Breast epithelium (tissue), 4 donors: ENCODE results near the gene MEIS3. TPM values are rescaled to one million over a fixed set of nuclear protein-coding genes. Genes with fewer than 3 reads are reported as not detected.

Experiments used
- DNase-seq, 2 donors: peaks; one replicate each; pipeline ENCODE4 v3.0.0-alpha.2; 2019; ENCODE audit warnings: low spot score in 2 of 2
- H3K27ac ChIP-seq, 2 donors: fragments of 200-600 bp; sonication (generic) in 1 of 2; one replicate each; pipeline ENCODE4 v1.5.1; 2016 to 2019; ENCODE audit warnings: mild to moderate bottlenecking in 1 of 2
- H3K27me3 ChIP-seq, 2 donors: fragments of 200-600 bp; sonication (generic) in 1 of 2; one replicate each; pipeline versions ENCODE4 v1.5.1 to v1.6.0; 2017 to 2019; ENCODE audit warnings: control low read depth in 1 of 2, mild to moderate bottlenecking in 1 of 2
- H3K36me3 ChIP-seq: fragments of 200-600 bp; one replicate; pipeline ENCODE4 v1.5.1; 2019
- H3K4me1 ChIP-seq, 2 donors: fragments of 200-600 bp; sonication (generic); one replicate each; pipeline ENCODE4 v1.5.1; 2016 to 2019; ENCODE audit warnings: control low read depth in 1 of 2
- H3K4me3 ChIP-seq, 3 donors: fragments of 200-600 bp; sonication (generic); 1 replicate in 2 of 3; 2 replicates in 1 of 3; pipeline ENCODE4 v1.5.1; 2016 to 2019; ENCODE audit warnings: mild to moderate bottlenecking in 3 of 3, moderate library complexity in 2 of 3
- H3K9me3 ChIP-seq, 2 donors: fragments of 200-600 bp; sonication (generic) in 1 of 2; one replicate each; pipeline ENCODE4 v1.5.1; 2016 to 2019; ENCODE audit warnings: control low read depth in 1 of 2
- POLR2A ChIP-seq: fragments of 450-650 bp; IDR thresholded peaks from one replicate; pipeline ENCODE4 v1.6.1; 2016; ENCODE audit warnings: antibody characterized with exemption, mild to moderate bottlenecking, moderate library complexity
- POLR2AphosphoS5 ChIP-seq, 3 donors: sonication (generic); formaldehyde crosslinking; IDR thresholded peaks; one replicate each; pipeline ENCODE4 v1.6.1; 2017; ENCODE audit warnings: antibody characterized with exemption in 3 of 3
- intact Hi-C: fragments of 100-400 bp; cut with DNase I; formaldehyde crosslinking; loops from one replicate; pipeline ENCODE4 v1.15.1; 2023; ENCODE audit warnings: low total_unique reads
- total RNA-seq, 3 donors: library from RNA; depleted of rRNA; stranded (reverse); fragments of >200 nt; gene quantifications; one replicate each; pipeline ENCODE4 v1.1.0, GENCODE V29; 2016
- TF ChIP-seq, protein P1 (sequence below), 3 donors: fragments of 450-650 bp; IDR thresholded peaks; one replicate each; pipeline ENCODE4 v1.5.1; 2016 to 2017; ENCODE audit warnings: antibody characterized with exemption in 3 of 3, mild to moderate bottlenecking in 3 of 3, moderate library complexity in 3 of 3

The MEIS3 gene
- total RNA-seq, 3 donors from 2014 or later, result 13.1 to 41.6 (median 17.1) TPM

DNA sequence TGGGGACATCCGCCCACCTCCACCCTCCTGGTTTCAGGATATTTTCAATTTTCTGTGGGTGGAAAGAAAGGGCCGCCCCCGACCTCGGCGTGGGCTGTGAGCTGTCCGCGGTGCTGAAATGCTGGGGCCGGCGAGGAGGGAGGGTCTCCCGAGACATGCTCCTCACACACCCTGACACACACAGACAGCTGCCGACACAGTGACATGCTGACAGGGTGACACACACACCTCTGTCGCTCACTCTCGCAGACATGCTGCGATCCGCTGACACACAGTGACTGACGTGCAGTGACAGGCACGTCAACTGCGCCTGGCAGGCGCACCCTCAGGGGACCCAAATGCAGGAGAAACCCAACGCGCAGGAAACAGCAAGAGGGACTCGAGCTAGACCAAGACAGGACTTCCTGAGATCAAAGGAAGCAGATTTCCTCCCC is 25.1 kb upstream of the MEIS3 start:
- intact Hi-C loops, result no loop called here
- DNase-seq, result no peak
- no peaks in the 10 kb centered on the region for H3K4me1 ChIP-seq

DNA sequence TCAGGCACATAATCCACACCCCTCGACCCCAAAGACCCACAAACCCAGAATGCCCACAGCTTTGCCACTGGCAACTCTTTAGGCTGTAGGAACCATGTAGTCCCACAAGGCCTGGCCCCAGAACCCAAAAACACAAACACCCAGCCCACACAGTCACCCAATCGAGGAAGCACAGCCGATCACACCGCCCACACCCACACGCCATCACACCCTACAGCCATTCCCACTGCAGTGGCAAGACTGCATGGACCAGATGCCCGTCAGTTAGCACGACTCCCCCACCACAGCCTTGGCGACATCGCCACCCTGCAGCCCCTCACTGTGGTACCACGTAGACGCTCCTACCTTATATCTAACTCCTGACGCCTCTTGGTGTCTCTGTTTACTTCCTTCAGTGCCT is 24.0 kb upstream of the MEIS3 start:
- TF ChIP-seq POLR2AphosphoS5 (IDR thresholded peaks at IDR 0.05) (no peak), POLR2A (no peak)
- TF ChIP-seq, protein P1, sequence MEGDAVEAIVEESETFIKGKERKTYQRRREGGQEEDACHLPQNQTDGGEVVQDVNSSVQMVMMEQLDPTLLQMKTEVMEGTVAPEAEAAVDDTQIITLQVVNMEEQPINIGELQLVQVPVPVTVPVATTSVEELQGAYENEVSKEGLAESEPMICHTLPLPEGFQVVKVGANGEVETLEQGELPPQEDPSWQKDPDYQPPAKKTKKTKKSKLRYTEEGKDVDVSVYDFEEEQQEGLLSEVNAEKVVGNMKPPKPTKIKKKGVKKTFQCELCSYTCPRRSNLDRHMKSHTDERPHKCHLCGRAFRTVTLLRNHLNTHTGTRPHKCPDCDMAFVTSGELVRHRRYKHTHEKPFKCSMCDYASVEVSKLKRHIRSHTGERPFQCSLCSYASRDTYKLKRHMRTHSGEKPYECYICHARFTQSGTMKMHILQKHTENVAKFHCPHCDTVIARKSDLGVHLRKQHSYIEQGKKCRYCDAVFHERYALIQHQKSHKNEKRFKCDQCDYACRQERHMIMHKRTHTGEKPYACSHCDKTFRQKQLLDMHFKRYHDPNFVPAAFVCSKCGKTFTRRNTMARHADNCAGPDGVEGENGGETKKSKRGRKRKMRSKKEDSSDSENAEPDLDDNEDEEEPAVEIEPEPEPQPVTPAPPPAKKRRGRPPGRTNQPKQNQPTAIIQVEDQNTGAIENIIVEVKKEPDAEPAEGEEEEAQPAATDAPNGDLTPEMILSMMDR (IDR thresholded peaks at IDR 0.05), result no peak
- intact Hi-C loops, result no loop called here
- H3K27me3 ChIP-seq, result peaks cover 8 to 63% of the 10 kb centered on the region in 2 donors

More for the DNA sequence above, 25.1 kb upstream of the MEIS3 start:
- TF ChIP-seq, protein P1 (IDR thresholded peaks at IDR 0.05), result no peak
- TF ChIP-seq POLR2AphosphoS5 (IDR thresholded peaks at IDR 0.05) (no peak), POLR2A (no peak)
- H3K27ac ChIP-seq, result no peak overlapping the region
- H3K4me3 ChIP-seq, result no peak overlapping the region
- H3K36me3 ChIP-seq, result no peaks in the 10 kb centered on the region
- peaks cover 8 to 68% of the 10 kb centered on the region in 2 donors for H3K27me3 ChIP-seq
- no peaks in the 10 kb centered on the region for H3K9me3 ChIP-seq

DNA sequence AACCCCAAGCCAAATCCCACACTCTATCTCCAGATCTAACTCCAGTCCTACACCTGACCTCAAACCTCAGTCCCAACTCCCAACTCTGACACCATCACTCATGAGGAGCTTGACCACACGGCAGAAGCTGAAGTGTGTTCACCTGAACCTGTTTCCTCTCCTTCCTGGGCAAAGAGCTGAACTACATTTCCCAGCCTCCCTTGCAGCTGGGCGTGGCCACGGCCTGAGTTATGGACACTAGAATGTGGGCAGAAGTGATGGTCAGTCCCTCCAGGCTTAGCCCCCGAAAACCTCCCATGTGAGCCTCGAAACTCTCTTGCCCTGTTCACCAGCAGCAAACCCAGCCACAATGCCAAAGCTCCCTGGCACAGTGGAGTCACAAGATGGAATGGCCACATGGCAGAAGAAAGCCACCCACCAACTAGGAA is 19.5 kb upstream of the MEIS3 start:
- H3K9me3 ChIP-seq, result no peaks in the 10 kb centered on the region
- H3K27me3 ChIP-seq, result peaks cover 0 to 26% of the 10 kb centered on the region in 2 donors
- no peak overlapping the region for H3K27ac ChIP-seq
- intact Hi-C loops, result loop anchor here (2.0 kb wide), 1 partner anchor 262 kb away; no protein-coding TSS in a partner anchor
- H3K36me3 ChIP-seq, result no peaks in the 10 kb centered on the region
- no peak overlapping the region for H3K4me3 ChIP-seq
- no peak for DNase-seq
- no peaks in the 10 kb centered on the region for H3K4me1 ChIP-seq
- TF ChIP-seq, protein P1 (IDR thresholded peaks at IDR 0.05), result no peak
- no peak for TF ChIP-seq POLR2AphosphoS5 (IDR thresholded peaks at IDR 0.05)
- TF ChIP-seq POLR2A, result no peak

More for the DNA sequence above, 24.0 kb upstream of the MEIS3 start:
- no peaks in the 10 kb centered on the region for H3K36me3 ChIP-seq
- no peaks in the 10 kb centered on the region for H3K4me1 ChIP-seq
- H3K4me3 ChIP-seq, result no peak overlapping the region
- H3K9me3 ChIP-seq, result no peaks in the 10 kb centered on the region
- H3K27ac ChIP-seq, result no peak overlapping the region
- DNase-seq, result no peak

DNA sequence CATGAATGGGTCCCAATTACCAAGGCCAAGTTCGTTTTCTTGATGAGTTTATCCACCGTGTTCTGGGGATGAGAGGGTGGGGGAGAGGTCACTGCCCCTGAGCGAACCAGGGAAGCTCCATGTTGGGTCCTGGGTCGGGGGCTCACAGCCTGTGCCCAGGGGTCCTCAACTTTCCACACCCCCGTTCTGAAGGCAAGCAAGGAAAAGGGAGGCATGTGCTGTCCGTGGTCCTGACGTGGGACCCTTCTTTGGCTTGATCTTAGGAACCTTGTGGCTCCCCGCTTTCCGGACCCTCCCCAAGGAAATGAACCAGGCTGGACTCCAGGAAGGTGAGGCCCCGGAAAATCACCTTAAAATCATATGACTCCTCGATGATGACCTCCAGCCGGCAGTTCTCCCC is 18.2 kb upstream of the MEIS3 start:
- no peak overlapping the region for H3K4me3 ChIP-seq
- H3K4me1 ChIP-seq, result no peaks in the 10 kb centered on the region
- H3K27ac ChIP-seq, result no peak overlapping the region
- intact Hi-C loops, result no loop called here
- no peaks in the 10 kb centered on the region for H3K9me3 ChIP-seq
- TF ChIP-seq, protein P1 (IDR thresholded peaks at IDR 0.05), result no peak
- no peak for TF ChIP-seq POLR2AphosphoS5 (IDR thresholded peaks at IDR 0.05)
- no peak for TF ChIP-seq POLR2A
- peaks cover 0 to 24% of the 10 kb centered on the region in 2 donors for H3K27me3 ChIP-seq
- DNase-seq, result no peak
- H3K36me3 ChIP-seq, result no peaks in the 10 kb centered on the region

DNA sequence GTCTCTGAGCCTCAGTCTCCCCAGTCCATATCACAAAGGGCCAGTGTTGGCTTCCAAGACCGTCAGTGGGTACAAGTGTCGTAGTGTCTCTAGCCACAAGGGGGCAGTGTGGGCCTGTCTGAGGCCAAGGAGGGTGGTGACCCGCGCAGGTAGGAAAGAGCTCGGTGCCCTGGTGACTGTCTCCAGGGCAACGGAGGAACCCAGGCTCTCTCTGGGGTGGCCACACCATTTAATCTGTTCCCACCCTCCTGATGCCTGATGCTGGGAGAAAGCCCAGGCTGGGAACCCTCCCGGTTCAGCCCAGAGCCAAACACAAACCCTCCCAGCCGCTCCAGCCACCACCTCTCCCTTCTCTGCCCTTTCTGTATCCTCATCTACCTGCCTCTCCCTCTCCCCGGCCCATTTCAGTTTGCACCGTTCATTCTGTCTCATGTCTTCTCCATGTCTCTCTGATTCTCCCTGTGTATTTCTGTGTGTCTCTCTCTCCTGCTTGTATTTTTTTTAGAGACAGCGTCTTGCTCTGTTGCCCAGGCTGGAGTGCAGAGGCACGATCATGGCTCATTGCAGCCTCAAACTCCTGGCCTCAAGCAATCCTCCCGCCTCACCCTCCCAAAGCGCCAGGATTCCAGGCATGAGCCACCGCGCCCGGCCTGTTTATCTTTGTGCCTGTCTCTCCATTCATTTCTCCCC is 17.5 kb upstream of the MEIS3 start:
- H3K36me3 ChIP-seq, result no peaks in the 10 kb centered on the region
- peak; percentile 66 to 87 for DNase-seq
- intact Hi-C loops, result no loop called here

More for the DNA sequence above, 17.5 kb upstream of the MEIS3 start:
- H3K27ac ChIP-seq, result no peak overlapping the region
- H3K4me1 ChIP-seq, result no peaks in the 10 kb centered on the region
- no peak overlapping the region for H3K4me3 ChIP-seq
- TF ChIP-seq, protein P1 (IDR thresholded peaks at IDR 0.05), result peak; percentile 82 to 95 (median 94)
- TF ChIP-seq POLR2AphosphoS5 (IDR thresholded peaks at IDR 0.05), result peak in 2 of 3 donors; percentile 38 to 62
- TF ChIP-seq POLR2A, result no peak
- no peaks in the 10 kb centered on the region for H3K9me3 ChIP-seq
- peaks cover 0 to 24% of the 10 kb centered on the region in 2 donors for H3K27me3 ChIP-seq
